Hepatocyte (in vitro differentiated cells): Measurements from ENCODE around the gene DIAPH1. TPM values are rescaled to one million over a fixed set of nuclear protein-coding genes. Genes with fewer than 3 reads are reported as not detected.

Experiments
- DNase-seq: peaks from one replicate; pipeline ENCODE4 v3.0.0-alpha.2; 2016; ENCODE audit warnings: low spot score
- H2AFZ ChIP-seq: fragments of 200-600 bp; sonication (generic); 2 replicates; pipeline ENCODE4 v1.6.0; 2016; ENCODE audit warnings: antibody characterized with exemption, mild to moderate bottlenecking
- H3K27ac ChIP-seq: fragments of 200-600 bp; sonication (generic); 2 replicates; pipeline ENCODE4 v1.5.1; 2016; ENCODE audit warnings: mild to moderate bottlenecking
- H3K27me3 ChIP-seq: fragments of 200-600 bp; sonication (generic); 2 replicates; pipeline ENCODE4 v1.6.1; 2016
- H3K36me3 ChIP-seq: fragments of 200-600 bp; sonication (generic); replicated peaks from 2 replicates; pipeline ENCODE4 v1.5.1; 2016; ENCODE audit warnings: low read depth; ENCODE audit not compliant: insufficient read depth
- H3K4me1 ChIP-seq: fragments of 200-600 bp; sonication (generic); 2 replicates; pipeline ENCODE4 v1.5.1; 2016; ENCODE audit warnings: mild to moderate bottlenecking, moderate library complexity; ENCODE audit not compliant: insufficient read depth
- H3K4me2 ChIP-seq: fragments of 200-600 bp; sonication (generic); 2 replicates; pipeline ENCODE4 v1.6.0; 2016
- H3K4me3 ChIP-seq: fragments of 200-600 bp; sonication (generic); 2 replicates; pipeline ENCODE4 v1.5.1; 2016; ENCODE audit warnings: mild to moderate bottlenecking
- H3K79me2 ChIP-seq: fragments of 200-600 bp; sonication (generic); 2 replicates; pipeline ENCODE4 v1.6.0; 2017; ENCODE audit warnings: mild to moderate bottlenecking
- H3K9me2 ChIP-seq: fragments of 200-600 bp; sonication (generic); replicated peaks from 2 replicates; pipeline ENCODE4 v1.6.0; 2017; ENCODE audit warnings: mild to moderate bottlenecking; ENCODE audit not compliant: insufficient read depth
- H3K9me3 ChIP-seq: fragments of 200-600 bp; sonication (generic); 2 replicates; pipeline ENCODE4 v1.5.1; 2016; ENCODE audit warnings: low read depth, mild to moderate bottlenecking
- H4K20me1 ChIP-seq: fragments of 200-600 bp; sonication (generic); 2 replicates; pipeline ENCODE4 v1.6.0; 2016; ENCODE audit warnings: mild to moderate bottlenecking; ENCODE audit not compliant: insufficient read depth, poor library complexity, severe bottlenecking
- EZH2 ChIP-seq: fragments of 200-600 bp; sonication (generic); IDR thresholded peaks from 2 replicates; pipeline ENCODE4 v1.6.1; 2016; ENCODE audit warnings: antibody characterized with exemption, mild to moderate bottlenecking, borderline replicate concordance
- EZH2phosphoT487 ChIP-seq: fragments of 200-600 bp; sonication (generic); IDR thresholded peaks from one replicate; pipeline ENCODE4 v1.6.1; 2018; ENCODE audit warnings: antibody characterized with exemption, mild to moderate bottlenecking, low read depth, moderate library complexity; ENCODE audit not compliant: unreplicated experiment, severe bottlenecking
- WGBS: methylation state at CpG from one replicate; pipeline ENCODE4 v1.1.6; 2016; ENCODE audit warnings: low lambda C conversion rate; ENCODE audit errors: missing lambda C conversion rate; 5-methylcytosine and 5-hydroxymethylcytosine counted together
- polyA plus RNA-seq: library from polyadenylated mRNA; unstranded; fragments of >200 nt; fragmentation: Nextera tagmentation; extraction: Ambion mirVana; gene quantifications from 2 replicates; pipeline ENCODE4 v1.2.1, GENCODE V29; 2016
- total RNA-seq: library from RNA; depleted of rRNA; stranded (reverse); fragments of >200 nt; gene quantifications from 2 replicates; pipeline ENCODE4 v1.2.3, GENCODE V29; 2014
- TF ChIP-seq, protein P1 (sequence below): fragments of 200-600 bp; sonication (generic); IDR thresholded peaks from 2 replicates; pipeline ENCODE4 v1.5.1; 2016; ENCODE audit warnings: antibody characterized with exemption, mild to moderate bottlenecking; ENCODE audit not compliant: poor library complexity

DIAPH1 gene
- total and polyA plus RNA-seq, 2 experiments from 2014 or later: 56.6 to 62.4 TPM

DNA sequence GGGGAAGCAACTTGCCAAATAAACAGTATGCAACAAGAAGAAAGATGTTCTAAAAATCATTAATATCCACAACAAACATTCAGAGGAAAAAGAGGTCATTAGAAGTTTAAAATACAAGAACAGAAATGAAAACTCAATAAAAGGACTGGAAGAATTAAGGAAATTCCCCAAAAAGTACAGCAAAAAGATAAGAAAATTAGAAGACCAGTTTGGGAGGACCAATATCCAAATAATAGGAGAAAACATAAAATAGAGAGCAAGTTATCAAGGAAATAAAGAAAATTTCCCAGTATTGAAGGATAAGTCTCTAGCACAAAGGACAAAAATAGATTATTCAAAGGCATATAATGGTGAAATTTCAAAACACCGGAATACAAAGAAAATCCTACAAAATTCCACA lies 21.9 kb downstream of the DIAPH1 start:
- H3K4me3 ChIP-seq: no peak overlapping the region
- no peak overlapping the region for H3K27ac ChIP-seq
- H4K20me1 ChIP-seq: peaks cover 11% of the 10 kb centered on the region
- TF ChIP-seq, protein P1, sequence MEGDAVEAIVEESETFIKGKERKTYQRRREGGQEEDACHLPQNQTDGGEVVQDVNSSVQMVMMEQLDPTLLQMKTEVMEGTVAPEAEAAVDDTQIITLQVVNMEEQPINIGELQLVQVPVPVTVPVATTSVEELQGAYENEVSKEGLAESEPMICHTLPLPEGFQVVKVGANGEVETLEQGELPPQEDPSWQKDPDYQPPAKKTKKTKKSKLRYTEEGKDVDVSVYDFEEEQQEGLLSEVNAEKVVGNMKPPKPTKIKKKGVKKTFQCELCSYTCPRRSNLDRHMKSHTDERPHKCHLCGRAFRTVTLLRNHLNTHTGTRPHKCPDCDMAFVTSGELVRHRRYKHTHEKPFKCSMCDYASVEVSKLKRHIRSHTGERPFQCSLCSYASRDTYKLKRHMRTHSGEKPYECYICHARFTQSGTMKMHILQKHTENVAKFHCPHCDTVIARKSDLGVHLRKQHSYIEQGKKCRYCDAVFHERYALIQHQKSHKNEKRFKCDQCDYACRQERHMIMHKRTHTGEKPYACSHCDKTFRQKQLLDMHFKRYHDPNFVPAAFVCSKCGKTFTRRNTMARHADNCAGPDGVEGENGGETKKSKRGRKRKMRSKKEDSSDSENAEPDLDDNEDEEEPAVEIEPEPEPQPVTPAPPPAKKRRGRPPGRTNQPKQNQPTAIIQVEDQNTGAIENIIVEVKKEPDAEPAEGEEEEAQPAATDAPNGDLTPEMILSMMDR: no peak
- TF ChIP-seq EZH2phosphoT487: no peak
- no peak overlapping the region for H3K4me2 ChIP-seq
- H3K9me2 ChIP-seq: no peaks in the 10 kb centered on the region
- peaks cover 84% of the 10 kb centered on the region for H3K79me2 ChIP-seq
- no peaks in the 10 kb centered on the region for H3K27me3 ChIP-seq
- H3K36me3 ChIP-seq: no peaks in the 10 kb centered on the region
- no peaks in the 10 kb centered on the region for H3K4me1 ChIP-seq
- no peak for DNase-seq
- H2AFZ ChIP-seq: no peak overlapping the region
- no peaks in the 10 kb centered on the region for H3K9me3 ChIP-seq
- WGBS: 100% methylated on average over 1 of the region's 1 CpG

DNA sequence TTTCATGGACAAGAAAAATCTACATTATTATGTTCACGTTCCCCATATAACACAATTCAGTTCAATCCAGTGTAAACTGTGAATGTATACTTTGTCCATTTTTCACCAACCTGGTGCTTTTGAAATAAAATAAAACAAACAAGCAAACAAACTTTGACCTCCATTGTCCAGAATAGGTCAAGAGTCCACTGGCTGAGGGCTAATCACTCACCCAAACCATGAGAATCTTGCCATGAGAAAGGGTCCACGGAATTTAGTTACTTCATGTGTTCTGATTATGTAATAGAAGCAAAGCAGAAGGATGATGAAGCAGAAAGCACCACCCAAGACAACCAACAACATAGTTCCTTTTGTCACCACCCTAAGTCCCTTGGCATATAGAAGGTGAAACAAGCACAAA lies 28.7 kb downstream of the DIAPH1 start:
- H3K27ac ChIP-seq: no peak overlapping the region
- no peak overlapping the region for H3K4me2 ChIP-seq
- no peaks in the 10 kb centered on the region for H3K9me2 ChIP-seq
- no peak for DNase-seq
- H3K27me3 ChIP-seq: no peaks in the 10 kb centered on the region
- TF ChIP-seq EZH2 (no peak), EZH2phosphoT487 (no peak)
- TF ChIP-seq, protein P1: no peak
- no peaks in the 10 kb centered on the region for H3K36me3 ChIP-seq
- H3K4me1 ChIP-seq: peaks cover 4% of the 10 kb centered on the region
- H3K4me3 ChIP-seq: no peak overlapping the region
- H4K20me1 ChIP-seq: peaks cover 3% of the 10 kb centered on the region
- H3K79me2 ChIP-seq: peaks cover 64% of the 10 kb centered on the region
- WGBS: 63% methylated on average over 2 of the region's 2 CpGs
- no peaks in the 10 kb centered on the region for H3K9me3 ChIP-seq
- H2AFZ ChIP-seq: no peak overlapping the region

DNA sequence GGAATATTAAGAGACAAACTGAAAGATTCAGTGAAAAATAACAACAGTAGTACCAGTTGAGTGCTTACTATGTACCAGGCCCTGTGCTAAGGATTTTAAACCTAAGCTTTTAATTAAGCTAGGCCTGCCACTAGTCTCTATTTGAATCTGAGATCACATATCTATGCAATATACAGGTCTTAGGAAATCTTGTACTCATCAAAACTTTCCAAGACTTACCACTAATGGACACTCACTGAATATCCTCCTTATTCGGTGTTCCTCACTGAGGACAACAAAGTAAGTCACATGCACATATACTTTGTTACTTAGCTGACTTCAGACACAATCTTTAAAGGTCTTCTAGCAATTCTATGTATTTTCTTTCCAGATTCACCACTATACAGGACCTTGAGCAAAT lies 32.6 kb downstream of the DIAPH1 start:
- DNase-seq: no peak
- Histone ChIP-seq H3K9me2 (no peaks in the 10 kb centered on the region), H3K4me1 (peaks cover 4% of the 10 kb centered on the region), H3K9me3 (no peaks in the 10 kb centered on the region), H3K4me2 (no peak overlapping the region), H2AFZ (no peak overlapping the region), H3K27ac (no peak overlapping the region), H3K79me2 (peaks cover 38% of the 10 kb centered on the region), H3K4me3 (no peak overlapping the region), H3K27me3 (no peaks in the 10 kb centered on the region), H3K36me3 (no peaks in the 10 kb centered on the region), H4K20me1 (no peaks in the 10 kb centered on the region)
- no peak for TF ChIP-seq EZH2phosphoT487
- TF ChIP-seq, protein P1: no peak
- no peak for TF ChIP-seq EZH2
- 97% methylated on average over 1 of the region's 1 CpG for WGBS

DNA sequence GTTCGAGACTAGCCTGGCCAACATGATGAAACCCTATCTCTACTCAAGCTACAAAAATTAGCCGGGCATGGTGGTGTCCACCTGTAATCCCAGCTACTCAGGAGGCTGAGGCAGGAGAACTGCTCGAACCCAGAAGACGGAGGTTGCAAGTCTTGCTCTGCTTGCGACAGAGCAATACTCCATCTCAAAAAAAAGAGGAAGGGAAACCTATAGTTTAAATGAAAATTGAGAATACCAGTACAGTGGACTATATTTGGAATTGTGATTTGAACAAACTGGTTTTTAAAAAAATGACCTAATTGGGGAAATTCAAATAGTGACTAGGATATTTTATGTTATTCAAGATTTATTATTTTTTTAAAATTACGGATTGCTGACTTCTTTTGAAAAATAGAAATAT lies 33.2 kb downstream of the DIAPH1 start:
- 89% methylated on average over 6 of the region's 6 CpGs for WGBS

More for the DNA sequence above, 33.2 kb downstream of the DIAPH1 start:
- H3K36me3 ChIP-seq: no peaks in the 10 kb centered on the region
- no peak overlapping the region for H3K4me3 ChIP-seq
- H3K9me3 ChIP-seq: no peaks in the 10 kb centered on the region
- H3K4me2 ChIP-seq: no peak overlapping the region
- TF ChIP-seq, protein P1: no peak
- TF ChIP-seq EZH2 (no peak), EZH2phosphoT487 (no peak)
- no peak overlapping the region for H3K27ac ChIP-seq
- H2AFZ ChIP-seq: no peak overlapping the region
- no peaks in the 10 kb centered on the region for H3K27me3 ChIP-seq
- peaks cover 33% of the 10 kb centered on the region for H3K79me2 ChIP-seq
- peaks cover 4% of the 10 kb centered on the region for H3K4me1 ChIP-seq
- no peaks in the 10 kb centered on the region for H4K20me1 ChIP-seq
- no peak for DNase-seq
- H3K9me2 ChIP-seq: no peaks in the 10 kb centered on the region
